ENCODE data around the gene RAC2. TPM values are rescaled to one million over a fixed set of nuclear protein-coding genes. Genes with fewer than 3 reads are reported as not detected.
A peak's percentile ranks its signal among the peaks of the same experiment; 100 is the strongest.

The RAC2 gene
- total and polyA plus RNA-seq, 9 of the 15 experiments (the other 6 are each of a cell fraction or from before 2014, with no cell fraction given) = 22.7 to 103 (median 43.3) TPM

GRCh38 chr22:37243402-37244113 lies 511 bp downstream of the RAC2 start (continued):
- TF ChIP-seq CREB5 (CRISPR knock-in tag; IDR thresholded peaks at IDR 0.05) = no peak
- TF ChIP-seq RUNX1 (IDR thresholded peaks at IDR 0.05; ENCODE audit: low read depth) = no peak
- no peak for TF ChIP-seq EGR1 (conservative IDR thresholded peaks at IDR 0.05)
- TF ChIP-seq ZNF445 (CRISPR knock-in tag; IDR thresholded peaks at IDR 0.05; ENCODE audit: low read depth) = no peak
- TF ChIP-seq ZFP30 (CRISPR knock-in tag; IDR thresholded peaks at IDR 0.05; ENCODE audit: borderline replicate concordance) = no peak
- TF ChIP-seq SIN3B (IDR thresholded peaks at IDR 0.05; ENCODE audit: low read depth) = no peak
- 0 out of 2 replicates have a peak, but pooled peaks have one; percentile 45 for TF ChIP-seq BCOR (IDR thresholded peaks at IDR 0.05)
- TF ChIP-seq SAFB2 (IDR thresholded peaks at IDR 0.05; ENCODE audit: borderline replicate concordance, low read depth, low read length, severe bottlenecking) = no peak
- no peak for TF ChIP-seq TAL1 (IDR thresholded peaks at IDR 0.05)
- no peak for TF ChIP-seq CBX8 (IDR thresholded peaks at IDR 0.05; ENCODE audit: borderline replicate concordance, extremely low read depth, low read depth, low read length, poor library complexity, severe bottlenecking)
- TF ChIP-seq THRA (IDR thresholded peaks at IDR 0.05) = no peak
- no peak for TF ChIP-seq ZNF318 (IDR thresholded peaks at IDR 0.05; ENCODE audit: borderline replicate concordance in 1 of 2, low read depth in 1 of 2)
- TF ChIP-seq PTTG1 (tag; IDR thresholded peaks at IDR 0.05; ENCODE audit: low read depth) = no peak
- TF ChIP-seq HDAC1 (IDR thresholded peaks at IDR 0.05) = no peak; a peak in 1 of 4 replicates
- TF ChIP-seq ZBED1 (IDR thresholded peaks at IDR 0.05) = no peak
- no peak for TF ChIP-seq SAFB (IDR thresholded peaks at IDR 0.05; ENCODE audit: borderline replicate concordance, low read depth, low read length)
- TF ChIP-seq SMARCC2 (IDR thresholded peaks at IDR 0.05; ENCODE audit: low read depth) = no peak

All from K562 (cell line).